Ascending aorta (tissue), 2 donors: Measurements from ENCODE around the gene TSPAN1. TPM values are rescaled to one million over a fixed set of nuclear protein-coding genes. Genes with fewer than 3 reads are reported as not detected.
"Not testable (repeated sequence)": the region's sequence is repeated elsewhere in the genome, so short reads cannot be mapped to it uniquely, and the experiment has no call there.

ENCODE experiments used
- DNase-seq, 2 donors: peaks; one replicate each; pipeline ENCODE4 v3.0.0-alpha.2; 2019; ENCODE audit warnings: low spot score in 2 of 2
- H3K27ac ChIP-seq, 2 donors: fragments of 200-600 bp; sonication (generic); one replicate each; pipeline ENCODE4 v1.5.1; 2016 to 2017; ENCODE audit warnings: mild to moderate bottlenecking in 1 of 2
- H3K27me3 ChIP-seq: fragments of 200-600 bp; sonication (generic); one replicate; pipeline ENCODE4 v1.5.1; 2017
- H3K36me3 ChIP-seq, 2 donors: fragments of 200-600 bp; sonication (generic); one replicate each; pipeline ENCODE4 v1.5.1; 2016
- H3K4me1 ChIP-seq, 2 donors: fragments of 200-600 bp; sonication (generic); one replicate each; pipeline ENCODE4 v1.5.1; 2016 to 2017; ENCODE audit warnings: mild to moderate bottlenecking in 1 of 2
- H3K4me3 ChIP-seq, 2 donors: fragments of 200-600 bp; sonication (generic); one replicate each; pipeline ENCODE4 v1.5.1; 2016 to 2017; ENCODE audit warnings: mild to moderate bottlenecking in 1 of 2
- H3K9me3 ChIP-seq, 2 donors: fragments of 200-600 bp; sonication (generic); one replicate each; pipeline ENCODE4 v1.5.1; 2016
- intact Hi-C: fragments of 100-400 bp; cut with DNase I; formaldehyde crosslinking; loops from one replicate; pipeline ENCODE4 v1.15.1; 2023
- total RNA-seq: library from RNA; depleted of rRNA; stranded (reverse); fragments of >200 nt; gene quantifications from one replicate; pipeline ENCODE4 v1.1.0, GENCODE V29; 2016
- TF ChIP-seq, protein P1 (sequence below), 3 experiments: fragments of 200-600 bp in 2 of 3; fragments of 450-650 bp in 1 of 3; sonication (generic) in 2 of 3; IDR thresholded peaks; one replicate each; pipeline ENCODE4 v1.5.1; 2016 to 2019; ENCODE audit warnings: antibody characterized with exemption in 3 of 3, mild to moderate bottlenecking in 1 of 3, moderate library complexity in 1 of 3

The TSPAN1 gene
- total RNA-seq, 1 donor from 2014 or later, result 8.9 TPM

DNA sequence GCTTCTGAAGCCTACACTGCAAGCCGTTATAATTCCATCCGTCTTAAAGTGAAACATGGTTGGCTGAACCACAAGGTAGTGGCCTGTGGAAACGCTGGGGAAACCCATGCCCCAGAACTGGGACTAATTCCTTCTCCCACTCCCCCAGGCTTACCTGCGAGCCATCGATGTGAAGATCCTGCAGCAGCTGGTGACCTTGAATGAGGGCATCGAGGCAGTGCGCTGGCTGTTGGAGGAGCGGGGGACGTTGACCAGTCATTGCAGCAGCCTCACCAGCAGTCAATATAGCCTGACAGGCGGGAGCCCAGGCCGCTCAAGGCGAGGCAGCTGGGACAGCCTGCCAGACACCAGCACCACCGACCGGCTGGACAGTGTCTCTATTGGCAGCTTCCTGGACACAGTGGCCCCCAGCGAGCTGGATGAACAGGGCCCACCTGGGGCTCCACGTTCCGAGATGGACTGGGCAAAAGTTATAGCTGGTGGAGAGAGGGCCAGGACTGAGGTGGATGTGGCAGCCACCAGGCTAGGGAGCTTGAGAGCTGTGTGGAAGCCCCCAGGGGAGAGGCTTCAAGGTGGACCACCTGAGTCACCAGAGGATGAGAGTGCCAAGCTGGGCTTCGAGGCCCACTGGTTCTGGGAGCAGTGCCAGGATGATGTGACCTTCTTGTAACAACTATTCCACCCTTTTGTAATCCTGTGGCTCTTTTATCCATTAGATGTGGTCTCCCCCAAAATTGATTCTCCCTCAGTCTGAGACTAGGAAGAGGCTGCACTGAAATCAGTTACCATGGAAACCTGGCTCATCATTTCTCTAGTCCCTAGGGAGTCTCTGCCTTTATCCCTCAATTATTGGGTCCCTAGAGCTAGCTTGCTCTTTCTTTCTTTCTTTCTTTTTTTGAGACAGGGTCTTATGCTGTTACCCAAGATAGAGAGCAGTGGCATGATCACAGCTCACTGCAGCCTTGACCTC lies 44.9 kb downstream of the TSPAN1 start:
- Histone ChIP-seq H3K36me3 (peaks cover 19% of the 10 kb centered on the region in 2 donors), H3K27ac (no peak overlapping the region), H3K9me3 (no peaks in the 10 kb centered on the region), H3K27me3 (no peaks in the 10 kb centered on the region), H3K4me3 (no peak overlapping the region), H3K4me1 (peaks cover 0 to 5% of the 10 kb centered on the region in 2 donors)
- TF ChIP-seq, protein P1, sequence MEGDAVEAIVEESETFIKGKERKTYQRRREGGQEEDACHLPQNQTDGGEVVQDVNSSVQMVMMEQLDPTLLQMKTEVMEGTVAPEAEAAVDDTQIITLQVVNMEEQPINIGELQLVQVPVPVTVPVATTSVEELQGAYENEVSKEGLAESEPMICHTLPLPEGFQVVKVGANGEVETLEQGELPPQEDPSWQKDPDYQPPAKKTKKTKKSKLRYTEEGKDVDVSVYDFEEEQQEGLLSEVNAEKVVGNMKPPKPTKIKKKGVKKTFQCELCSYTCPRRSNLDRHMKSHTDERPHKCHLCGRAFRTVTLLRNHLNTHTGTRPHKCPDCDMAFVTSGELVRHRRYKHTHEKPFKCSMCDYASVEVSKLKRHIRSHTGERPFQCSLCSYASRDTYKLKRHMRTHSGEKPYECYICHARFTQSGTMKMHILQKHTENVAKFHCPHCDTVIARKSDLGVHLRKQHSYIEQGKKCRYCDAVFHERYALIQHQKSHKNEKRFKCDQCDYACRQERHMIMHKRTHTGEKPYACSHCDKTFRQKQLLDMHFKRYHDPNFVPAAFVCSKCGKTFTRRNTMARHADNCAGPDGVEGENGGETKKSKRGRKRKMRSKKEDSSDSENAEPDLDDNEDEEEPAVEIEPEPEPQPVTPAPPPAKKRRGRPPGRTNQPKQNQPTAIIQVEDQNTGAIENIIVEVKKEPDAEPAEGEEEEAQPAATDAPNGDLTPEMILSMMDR (IDR thresholded peaks at IDR 0.05), result no peak
- DNase-seq, result no peak
- intact Hi-C loops, result no loop called here

DNA sequence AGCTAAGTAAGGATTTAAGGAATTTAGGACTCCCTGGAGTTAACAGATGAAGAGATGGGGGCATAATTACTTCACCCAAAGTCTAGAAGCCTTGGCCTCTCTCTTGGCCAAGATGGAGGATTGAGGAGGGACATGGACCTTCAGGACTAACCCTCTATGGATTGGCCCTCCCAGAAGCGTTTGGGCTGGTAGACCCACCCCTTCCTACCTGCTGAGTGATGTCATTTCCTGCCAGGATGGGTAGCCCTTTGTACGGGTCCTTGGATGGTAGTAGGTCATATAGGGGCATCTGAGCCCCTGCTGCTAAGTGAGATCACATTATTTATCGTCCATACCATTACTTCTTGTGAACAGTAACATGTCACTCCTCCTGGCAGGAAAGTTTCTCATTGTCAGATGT lies 45.9 kb downstream of the TSPAN1 start:
- intact Hi-C loops, result no loop called here
- Histone ChIP-seq H3K27me3 (no peaks in the 10 kb centered on the region), H3K4me3 (no peak overlapping the region), H3K9me3 (no peaks in the 10 kb centered on the region), H3K36me3 (peaks cover 19% of the 10 kb centered on the region in 2 donors), H3K27ac (no peak overlapping the region), H3K4me1 (peaks cover 0 to 5% of the 10 kb centered on the region in 2 donors)
- DNase-seq, result no peak
- TF ChIP-seq, protein P1 (IDR thresholded peaks at IDR 0.05), result no peak

DNA sequence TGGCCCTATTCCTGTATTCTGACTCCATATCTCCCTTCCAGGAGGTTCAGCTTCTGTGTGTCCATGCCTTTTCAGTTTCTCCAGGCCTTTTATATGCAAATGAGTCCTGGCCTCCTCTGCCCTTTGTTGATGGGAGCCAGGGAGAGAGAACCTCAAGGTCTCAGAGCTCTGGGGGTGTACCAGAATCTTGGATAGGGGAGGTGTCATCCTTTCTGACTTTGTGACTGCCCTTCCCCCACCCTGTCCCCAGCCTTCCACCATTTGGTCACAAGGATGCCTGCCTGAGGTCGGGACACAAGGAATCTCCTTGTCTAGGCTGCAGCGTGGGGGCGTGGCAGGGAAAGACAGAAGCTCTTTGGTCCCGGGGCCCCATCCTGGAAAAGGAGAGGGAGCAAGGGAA lies 46.9 kb downstream of the TSPAN1 start:
- H3K4me1 ChIP-seq, result peaks cover 0 to 5% of the 10 kb centered on the region in 2 donors
- H3K36me3 ChIP-seq, result peaks cover 19% of the 10 kb centered on the region in 2 donors
- TF ChIP-seq, protein P1 (IDR thresholded peaks at IDR 0.05), result no peak
- no peak overlapping the region for H3K27ac ChIP-seq
- H3K9me3 ChIP-seq, result no peaks in the 10 kb centered on the region
- no peaks in the 10 kb centered on the region for H3K27me3 ChIP-seq
- no peak overlapping the region for H3K4me3 ChIP-seq
- no peak for DNase-seq
- intact Hi-C loops, result loop anchor here (2.0 kb wide), 1 partner anchor 19 kb away; the partner anchor contains the start of gene LURAP1

GRCh38 chr1:46223055-46223454 lies 48.2 kb downstream of the TSPAN1 start:
- H3K4me1 ChIP-seq, DNase-seq, H3K27me3 ChIP-seq, H3K4me3 ChIP-seq, H3K9me3 ChIP-seq: not testable (repeated sequence)
- peaks cover 16 to 19% of the 10 kb centered on the region in 2 donors for H3K36me3 ChIP-seq
- peak overlapping the region in 1 of 2 donors; percentile 15 for H3K27ac ChIP-seq
- intact Hi-C loops, result loop anchor here (1.0 to 2.0 kb wide), 3 partner anchors 20 to 186 kb away; partner anchors contain the start of gene LURAP1

- peak overlapping the region in 1 of 2 donors; percentile 15 for H3K27ac ChIP-seq
- DNase-seq, result peak in 1 of 2 donors; percentile 87
- intact Hi-C loops, result loop anchor here (1.0 to 2.0 kb wide), 3 partner anchors 21 to 186 kb away; partner anchors contain the start of gene LURAP1
These were observed 48.6 kb downstream of the TSPAN1 start for GRCh38 chr1:46223472-46223943.

More at GRCh38 chr1:46223472-46223943, 48.6 kb downstream of the TSPAN1 start:
- Histone ChIP-seq H3K4me1 (peaks cover 0 to 5% of the 10 kb centered on the region in 2 donors), H3K36me3 (peaks cover 16 to 19% of the 10 kb centered on the region in 2 donors), H3K27me3 (no peaks in the 10 kb centered on the region), H3K4me3 (no peak overlapping the region), H3K9me3 (no peaks in the 10 kb centered on the region)
- TF ChIP-seq, protein P1 (IDR thresholded peaks at IDR 0.05), result peak; percentile 79 to 93 (median 91)
